ENCODE data around the gene ASCC1. TPM values are rescaled to one million over a fixed set of nuclear protein-coding genes. Genes with fewer than 3 reads are reported as not detected.
A peak's percentile ranks its signal among the peaks of the same experiment; 100 is the strongest.

ASCC1 gene
- total RNA-seq, 1 donor from 2014 or later = 49.5 TPM

DNA sequence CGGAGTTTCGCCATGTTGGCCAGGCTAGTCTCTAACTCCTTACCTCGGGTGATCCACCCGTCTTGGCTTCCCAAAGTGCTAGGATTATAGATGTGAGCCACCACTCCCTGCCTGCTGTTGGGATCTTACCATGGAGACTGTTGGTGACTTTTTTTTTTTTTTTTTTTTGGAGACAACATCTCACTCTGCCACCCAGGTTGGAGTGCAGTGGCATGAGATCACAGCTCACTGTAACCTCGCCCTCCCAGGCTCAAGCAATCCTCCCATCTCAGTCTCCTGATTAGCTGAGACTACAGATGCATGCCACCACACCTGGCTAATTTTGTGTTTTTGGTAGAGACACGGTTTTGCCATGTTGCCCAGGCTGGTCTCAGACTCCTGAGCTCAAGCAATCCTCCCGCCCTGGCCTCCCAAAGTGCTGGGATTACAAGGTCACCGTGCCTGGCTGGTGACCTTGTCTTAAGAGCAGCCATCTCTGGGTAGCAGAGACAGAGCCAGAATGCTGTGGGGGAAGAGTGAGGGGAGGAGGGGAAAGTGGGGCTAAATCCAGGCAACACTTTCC is 25.7 kb upstream of the ASCC1 start:
- Mint-ChIP-seq H3K4me1 (peaks cover 33% of the 10 kb centered on the region), H3K36me3 (peaks cover 8% of the 10 kb centered on the region), H3K27me3 (ENCODE audit: insufficient read depth, low read depth) (peaks cover 4% of the 10 kb centered on the region), H3K27ac (peak overlapping the region; percentile 46), H3K9me3 (no peaks in the 10 kb centered on the region), H3K4me3 (no peak overlapping the region)
- Histone ChIP-seq H3K4me1 (peaks cover 3% of the 10 kb centered on the region), H2AFZ (replicated peaks) (no peak overlapping the region), H3K9ac (no peak overlapping the region), H3K4me3 (no peak overlapping the region), H3F3A (ENCODE audit: low read depth) (peaks cover 3% of the 10 kb centered on the region), H4K20me1 (ENCODE audit: low read depth) (no peaks in the 10 kb centered on the region), H3K27ac (no peak overlapping the region), H3K9me3 (ENCODE audit: low read depth) (no peaks in the 10 kb centered on the region), H3K36me3 (no peaks in the 10 kb centered on the region), H3K27me3 (no peaks in the 10 kb centered on the region), H3K79me2 (ENCODE audit: low read depth) (no peaks in the 10 kb centered on the region), H3K4me2 (no peak overlapping the region)
- no peak for DNase-seq (ENCODE audit: low spot score)
- no peak for TF ChIP-seq EZH2phosphoT487 (IDR thresholded peaks at IDR 0.05)
- TF ChIP-seq, protein P1, sequence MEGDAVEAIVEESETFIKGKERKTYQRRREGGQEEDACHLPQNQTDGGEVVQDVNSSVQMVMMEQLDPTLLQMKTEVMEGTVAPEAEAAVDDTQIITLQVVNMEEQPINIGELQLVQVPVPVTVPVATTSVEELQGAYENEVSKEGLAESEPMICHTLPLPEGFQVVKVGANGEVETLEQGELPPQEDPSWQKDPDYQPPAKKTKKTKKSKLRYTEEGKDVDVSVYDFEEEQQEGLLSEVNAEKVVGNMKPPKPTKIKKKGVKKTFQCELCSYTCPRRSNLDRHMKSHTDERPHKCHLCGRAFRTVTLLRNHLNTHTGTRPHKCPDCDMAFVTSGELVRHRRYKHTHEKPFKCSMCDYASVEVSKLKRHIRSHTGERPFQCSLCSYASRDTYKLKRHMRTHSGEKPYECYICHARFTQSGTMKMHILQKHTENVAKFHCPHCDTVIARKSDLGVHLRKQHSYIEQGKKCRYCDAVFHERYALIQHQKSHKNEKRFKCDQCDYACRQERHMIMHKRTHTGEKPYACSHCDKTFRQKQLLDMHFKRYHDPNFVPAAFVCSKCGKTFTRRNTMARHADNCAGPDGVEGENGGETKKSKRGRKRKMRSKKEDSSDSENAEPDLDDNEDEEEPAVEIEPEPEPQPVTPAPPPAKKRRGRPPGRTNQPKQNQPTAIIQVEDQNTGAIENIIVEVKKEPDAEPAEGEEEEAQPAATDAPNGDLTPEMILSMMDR (IDR thresholded peaks at IDR 0.05) = no peak
- no peak for TF ChIP-seq EZH2 (IDR thresholded peaks at IDR 0.05)

DNA sequence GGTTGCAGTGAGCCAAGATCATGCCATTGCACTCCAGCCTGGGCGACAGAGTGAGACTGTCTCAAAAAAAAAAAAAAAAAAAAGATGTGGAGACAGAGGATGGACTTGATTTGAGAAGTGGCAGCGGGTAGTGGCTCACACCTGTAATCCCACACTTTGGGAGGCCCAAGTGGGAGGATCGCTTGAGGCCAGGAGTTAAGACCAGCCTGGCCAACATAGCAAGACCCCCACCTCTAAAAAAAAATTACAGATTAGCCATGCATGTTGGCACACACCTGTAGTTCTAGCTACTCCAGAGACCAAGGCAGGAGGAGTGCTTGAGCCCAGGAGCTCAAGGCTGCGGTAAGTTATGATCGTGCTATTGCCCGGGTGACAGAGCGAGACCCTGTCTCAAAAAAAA is 24.3 kb upstream of the ASCC1 start:
- Histone ChIP-seq H3K4me2 (no peak overlapping the region), H3K9me3 (ENCODE audit: low read depth) (no peaks in the 10 kb centered on the region), H2AFZ (replicated peaks) (no peak overlapping the region), H3K79me2 (ENCODE audit: low read depth) (no peaks in the 10 kb centered on the region), H3K9ac (no peak overlapping the region), H3K27ac (no peak overlapping the region), H3F3A (ENCODE audit: low read depth) (peaks cover 8% of the 10 kb centered on the region), H3K27me3 (no peaks in the 10 kb centered on the region), H3K4me1 (no peaks in the 10 kb centered on the region), H3K36me3 (no peaks in the 10 kb centered on the region), H4K20me1 (ENCODE audit: low read depth) (no peaks in the 10 kb centered on the region), H3K4me3 (no peak overlapping the region)
- TF ChIP-seq EZH2 (IDR thresholded peaks at IDR 0.05) (no peak), EZH2phosphoT487 (IDR thresholded peaks at IDR 0.05) (no peak)
- TF ChIP-seq, protein P1 (IDR thresholded peaks at IDR 0.05) = no peak
- no peak for DNase-seq (ENCODE audit: low spot score)
- Mint-ChIP-seq H3K9me3 (no peaks in the 10 kb centered on the region), H3K27me3 (ENCODE audit: insufficient read depth, low read depth) (no peaks in the 10 kb centered on the region), H3K4me3 (no peak overlapping the region), H3K36me3 (peaks cover 15% of the 10 kb centered on the region), H3K4me1 (peaks cover 29% of the 10 kb centered on the region), H3K27ac (no peak overlapping the region)

DNA sequence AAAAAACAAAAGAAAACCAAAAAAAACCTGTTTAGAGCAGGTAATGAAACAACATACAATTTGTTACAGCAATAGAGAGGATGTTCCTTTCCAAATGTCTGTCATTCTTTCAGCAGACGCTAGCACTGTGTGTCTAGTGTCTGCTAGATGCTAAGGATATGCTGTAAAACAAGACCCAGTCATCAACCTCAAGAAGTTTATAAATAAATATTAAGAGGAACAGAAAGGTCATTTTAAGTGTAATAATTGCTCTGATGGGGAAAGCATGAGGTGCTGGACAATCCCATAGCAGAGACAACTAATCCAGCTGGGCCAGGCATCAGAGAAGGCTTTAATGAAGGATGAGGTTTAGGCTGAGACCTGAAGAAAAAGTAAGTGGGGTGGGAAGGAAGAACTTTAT is 23.3 kb upstream of the ASCC1 start:
- Histone ChIP-seq H4K20me1 (ENCODE audit: low read depth) (no peaks in the 10 kb centered on the region), H2AFZ (replicated peaks) (no peak overlapping the region), H3K27me3 (no peaks in the 10 kb centered on the region), H3K4me2 (no peak overlapping the region), H3K4me1 (no peaks in the 10 kb centered on the region), H3K9me3 (ENCODE audit: low read depth) (no peaks in the 10 kb centered on the region), H3F3A (ENCODE audit: low read depth) (peaks cover 8% of the 10 kb centered on the region), H3K79me2 (ENCODE audit: low read depth) (no peaks in the 10 kb centered on the region), H3K4me3 (no peak overlapping the region), H3K9ac (no peak overlapping the region), H3K36me3 (no peaks in the 10 kb centered on the region), H3K27ac (no peak overlapping the region)
- H3K4me1 Mint-ChIP-seq = peaks cover 22% of the 10 kb centered on the region
- peaks cover 19% of the 10 kb centered on the region for H3K36me3 Mint-ChIP-seq
- no peak for DNase-seq (ENCODE audit: low spot score)
- peak overlapping the region; percentile 30 for H3K27ac Mint-ChIP-seq
- H3K9me3 Mint-ChIP-seq = no peaks in the 10 kb centered on the region
- no peak overlapping the region for H3K4me3 Mint-ChIP-seq
- no peaks in the 10 kb centered on the region for H3K27me3 Mint-ChIP-seq (ENCODE audit: insufficient read depth, low read depth)
- TF ChIP-seq EZH2phosphoT487 (IDR thresholded peaks at IDR 0.05) (no peak), EZH2 (IDR thresholded peaks at IDR 0.05) (no peak)
- TF ChIP-seq, protein P1 (IDR thresholded peaks at IDR 0.05) = no peak

All from neural progenitor cell (in vitro differentiated cells).